CD4-positive, alpha-beta T cell treated with Interleukin-15 for 4 hours (primary cell): ENCODE results near the gene OR52J3.
"Not testable (repeated sequence)": the region's sequence is repeated elsewhere in the genome, so short reads cannot be mapped to it uniquely, and the experiment has no call there.

Source experiments
- DNase-seq: peaks from one replicate; pipeline ENCODE4 v3.0.0-alpha.2; 2020; ENCODE audit warnings: low spot score

The OR52J3 gene

GRCh38 chr11:5046226-5046625 lies at the start of gene OR52J3:
TSS of gene OR52J3 (plus strand) at chr11:5046526. CDS start at chr11:5046526, 0 bp downstream.
- no peak for DNase-seq

DNA sequence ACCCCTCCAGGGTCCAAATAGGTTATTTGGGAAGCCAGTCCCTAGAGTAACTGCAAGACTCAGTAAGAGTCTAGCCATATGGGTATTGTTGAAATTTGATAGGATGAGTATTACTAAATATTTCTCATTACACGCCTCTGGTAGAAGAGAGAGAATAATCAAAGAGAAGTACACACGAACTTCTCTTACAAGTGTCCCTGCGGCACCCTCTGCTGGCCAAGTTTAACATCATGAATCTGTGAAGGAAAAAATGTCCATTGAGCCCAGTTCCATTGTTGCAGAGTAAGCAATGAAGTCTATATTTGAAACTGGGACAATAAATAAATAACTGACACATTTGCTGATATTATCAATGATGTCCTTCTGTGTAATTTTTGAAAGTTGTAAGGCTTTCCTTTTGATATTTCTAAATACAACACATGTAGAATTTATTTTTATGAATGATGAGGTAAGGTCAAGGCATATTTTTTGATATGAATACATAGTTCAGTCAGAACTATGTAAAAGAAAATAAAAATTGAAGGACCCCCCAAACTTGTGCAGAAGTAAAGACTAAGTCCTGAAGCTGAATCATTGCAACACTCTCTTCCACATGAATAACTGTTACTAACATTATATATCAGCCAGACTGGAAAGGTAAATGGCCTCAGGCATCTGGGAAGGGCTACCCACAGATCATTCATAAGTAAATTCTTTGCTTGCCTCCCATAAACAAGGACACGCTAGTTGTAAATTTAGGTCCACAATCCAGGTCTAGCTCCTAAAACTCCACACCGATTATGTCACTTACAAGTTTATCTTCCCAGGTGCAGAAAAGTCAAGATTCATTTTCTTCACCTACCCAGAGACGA lies 41.7 kb upstream of the OR52J3 start:
- no peak for DNase-seq

DNA sequence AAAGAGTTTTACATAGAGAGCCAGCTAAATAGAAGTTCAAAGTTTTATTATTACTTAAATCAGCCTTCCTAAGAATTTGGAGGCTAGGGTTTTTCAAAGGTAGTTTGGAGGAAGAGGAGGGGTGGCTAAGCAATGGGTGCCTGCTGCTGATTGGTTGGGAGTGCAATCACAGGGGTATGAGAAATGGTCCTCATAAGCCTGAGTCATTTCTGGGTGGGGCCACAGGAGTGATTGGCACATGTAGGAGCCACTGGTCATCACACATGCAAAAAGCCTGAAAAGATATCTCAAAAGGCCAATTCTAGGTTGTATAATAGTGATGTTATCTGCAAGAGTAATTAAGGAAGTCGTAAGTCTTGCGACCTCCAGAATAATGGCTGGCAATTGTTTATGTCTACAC lies 38.8 kb upstream of the OR52J3 start:
- no peak for DNase-seq

DNA sequence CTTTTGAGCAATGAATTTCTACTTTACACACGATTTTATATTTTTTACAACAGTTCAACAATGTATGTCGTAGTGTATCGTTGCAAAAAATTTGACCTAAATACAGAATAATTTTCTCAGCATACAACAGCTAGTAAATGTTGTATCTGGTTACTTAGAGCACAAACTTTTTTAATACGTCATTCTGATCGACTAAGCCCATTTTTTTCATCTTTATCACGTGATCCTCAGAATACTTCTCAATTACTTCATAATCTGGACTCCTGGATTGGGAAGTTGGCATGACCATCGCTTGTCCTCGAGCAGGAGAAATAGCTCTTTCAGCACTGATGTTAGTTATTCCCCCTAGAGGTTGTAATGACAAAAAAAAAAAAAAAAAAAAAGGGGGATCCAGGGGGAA lies 35.1 kb upstream of the OR52J3 start:
- DNase-seq: no peak

- no peak for DNase-seq
These were observed 33.3 kb upstream of the OR52J3 start for GRCh38 chr11:5013012-5013411.

DNA sequence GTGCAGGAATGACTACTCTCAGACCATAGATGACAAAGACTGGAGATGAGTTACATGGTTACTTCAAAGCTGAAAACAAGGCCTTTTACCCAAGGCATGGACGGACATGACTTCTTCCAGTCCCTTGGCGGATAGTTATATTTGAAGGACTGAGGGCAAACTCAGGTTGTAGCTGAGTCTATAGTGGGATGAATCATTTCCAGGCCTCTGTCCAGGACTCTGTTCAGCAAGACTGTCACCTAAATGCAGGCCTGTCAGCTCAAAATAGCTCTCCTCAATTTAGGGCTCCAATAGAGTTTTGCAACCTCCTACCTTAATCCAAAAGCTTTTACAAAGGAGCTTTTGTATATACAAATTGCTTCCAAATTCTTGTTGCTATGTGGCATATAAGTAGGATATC lies 24.3 kb upstream of the OR52J3 start:
- DNase-seq: no peak

DNA sequence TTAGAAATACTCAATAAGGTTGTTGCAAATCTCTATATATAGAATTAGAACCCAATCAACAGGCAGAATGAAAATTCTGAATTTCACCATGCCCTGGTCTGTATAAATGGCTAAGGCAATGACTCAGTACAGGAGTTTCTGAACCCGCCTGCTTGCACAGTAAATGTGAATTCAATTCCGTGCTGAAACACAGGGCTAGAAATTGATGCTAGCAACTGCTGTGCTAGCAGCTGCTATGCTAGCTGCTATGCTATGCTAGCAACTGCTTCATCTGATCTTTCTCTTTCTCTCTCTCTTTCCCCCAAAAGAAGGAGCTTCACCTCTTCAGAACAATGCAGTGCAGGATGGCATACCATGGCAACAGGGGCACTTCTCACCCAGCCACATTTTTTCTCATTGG lies 9.7 kb upstream of the OR52J3 start:
- no peak for DNase-seq

DNA sequence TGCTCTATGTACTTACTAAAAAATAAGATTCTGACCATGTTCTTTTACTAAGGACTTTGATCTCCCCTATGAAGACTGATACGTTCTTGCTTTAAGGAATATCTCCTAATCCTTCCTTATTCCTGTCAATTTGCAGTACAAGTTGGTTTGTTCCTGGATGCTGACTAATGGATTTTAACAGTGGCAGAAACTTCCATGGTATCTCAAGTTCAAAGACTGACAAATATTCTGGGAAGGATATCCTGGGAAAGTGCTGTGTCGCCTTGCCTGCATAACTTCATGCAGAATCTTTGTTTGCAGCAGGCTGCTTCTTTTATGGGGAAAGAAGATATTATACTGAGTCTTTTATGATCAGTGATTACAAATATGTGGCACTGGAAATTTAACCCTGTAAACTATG lies 8.4 kb upstream of the OR52J3 start:
- DNase-seq: no peak

- no peak for DNase-seq
These were observed 8.0 kb upstream of the OR52J3 start for GRCh38 chr11:5038341-5038740.

DNA sequence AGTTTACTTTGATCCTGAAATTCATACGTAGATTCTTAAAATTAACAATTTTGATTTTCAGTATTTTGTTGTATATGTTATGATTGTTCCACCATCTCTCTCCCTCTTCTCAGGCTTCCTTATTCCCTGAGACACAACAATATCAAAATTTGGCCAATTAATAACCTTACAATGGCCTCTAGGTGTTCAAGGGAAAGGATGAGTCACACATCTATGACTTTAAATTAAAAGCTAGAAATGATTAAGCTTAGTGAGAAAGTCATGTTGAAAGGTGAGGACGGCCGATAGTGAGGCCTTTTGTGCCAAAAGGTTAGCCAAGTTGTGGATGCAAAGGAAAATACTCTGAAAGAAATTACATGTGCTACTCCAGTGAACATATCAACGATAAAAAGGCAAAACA lies 5.5 kb upstream of the OR52J3 start:
- DNase-seq: no peak

DNA sequence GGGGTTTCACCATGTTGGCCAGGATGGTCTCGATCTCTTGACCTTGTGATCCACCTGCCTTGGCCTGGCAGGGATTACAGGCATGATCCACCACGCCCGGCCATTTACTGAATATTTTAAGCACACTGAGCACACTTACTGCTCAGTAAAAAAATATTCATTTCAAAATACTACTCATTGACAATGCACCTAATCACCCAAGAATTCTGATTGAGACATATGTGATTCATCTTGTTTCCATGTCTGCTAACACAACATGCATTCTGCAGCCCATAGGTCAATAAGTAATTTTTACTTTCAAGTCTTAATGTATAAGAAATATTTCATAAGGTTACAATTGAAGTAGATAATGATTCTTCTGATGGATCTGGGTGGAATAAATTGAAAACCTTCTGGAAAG lies 4.2 kb upstream of the OR52J3 start:
- DNase-seq: no peak

DNA sequence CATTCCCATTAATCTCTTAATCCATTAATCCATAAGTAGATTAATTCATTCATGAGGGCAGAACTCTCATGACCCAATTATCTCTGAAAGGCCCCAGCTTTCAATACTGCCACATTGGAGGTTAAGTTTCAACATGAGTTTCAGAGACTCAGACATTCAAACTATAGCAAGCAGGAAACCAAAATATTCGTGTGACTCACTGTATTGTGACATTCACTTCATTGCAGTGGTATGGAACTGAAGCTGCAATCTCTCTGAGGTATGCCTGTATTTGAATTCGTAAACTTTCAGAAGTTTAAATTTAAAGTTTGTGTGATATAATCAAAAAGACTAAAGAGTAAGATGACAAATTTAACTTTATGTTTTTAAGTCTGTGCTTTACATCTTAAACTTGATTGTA lies 2.9 kb upstream of the OR52J3 start:
- DNase-seq: no peak

DNA sequence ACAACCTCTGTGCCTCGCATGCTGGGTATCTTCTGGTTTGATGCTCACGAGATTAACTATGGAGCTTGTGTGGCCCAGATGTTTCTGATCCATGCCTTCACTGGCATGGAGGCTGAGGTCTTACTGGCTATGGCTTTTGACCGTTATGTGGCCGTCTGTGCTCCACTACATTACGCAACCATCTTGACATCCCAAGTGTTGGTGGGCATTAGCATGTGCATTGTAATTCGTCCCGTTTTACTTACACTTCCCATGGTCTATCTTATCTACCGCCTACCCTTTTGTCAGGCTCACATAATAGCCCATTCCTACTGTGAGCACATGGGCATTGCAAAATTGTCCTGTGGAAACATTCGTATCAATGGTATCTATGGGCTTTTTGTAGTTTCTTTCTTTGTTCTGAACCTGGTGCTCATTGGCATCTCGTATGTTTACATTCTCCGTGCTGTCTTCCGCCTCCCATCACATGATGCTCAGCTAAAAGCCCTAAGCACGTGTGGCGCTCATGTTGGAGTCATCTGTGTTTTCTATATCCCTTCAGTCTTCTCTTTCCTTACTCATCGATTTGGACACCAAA lies 516 bp downstream of the OR52J3 start:
- DNase-seq: no peak

GRCh38 chr11:5058679-5059078 lies 12.4 kb downstream of the OR52J3 start:
- DNase-seq: not testable (repeated sequence)

- DNase-seq: no peak
These were observed 13.1 kb downstream of the OR52J3 start, which contains the start of gene OR52E2 for GRCh38 chr11:5059391-5059790. TSS of gene OR52E2 (minus strand) at chr11:5059627. CDS start at chr11:5059627, 0 bp downstream.

DNA sequence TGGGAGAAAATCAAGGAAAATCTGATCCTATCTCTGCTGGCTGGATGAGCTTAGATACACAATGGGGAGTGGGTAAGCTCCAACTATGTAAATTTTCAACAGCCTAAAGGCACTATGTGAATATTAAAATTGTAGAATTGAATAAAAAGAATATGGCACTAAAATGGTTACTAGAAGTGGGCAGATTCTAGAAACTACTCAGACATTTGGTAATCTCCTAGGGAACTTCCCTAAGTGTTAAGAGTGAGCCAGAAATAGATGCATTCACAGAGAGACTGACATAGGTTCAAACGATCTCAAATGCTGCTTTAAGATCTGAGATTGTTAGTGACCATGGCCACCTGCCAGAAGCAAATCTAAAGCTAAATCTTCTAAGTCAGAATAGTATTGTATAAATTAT lies 18.7 kb downstream of the OR52J3 start:
- no peak for DNase-seq

GRCh38 chr11:5069272-5069671 lies 22.9 kb downstream of the OR52J3 start, which contains the start of gene OR52E1:
TSS of gene OR52E1 (plus strand) at chr11:5069572.
- no peak for DNase-seq

GRCh38 chr11:5071799-5072198 lies 25.5 kb downstream of the OR52J3 start:
- DNase-seq: no peak

- no peak for DNase-seq
These were observed 35.1 kb downstream of the OR52J3 start for GRCh38 chr11:5081405-5081804.

- DNase-seq: no peak
These were observed 37.3 kb downstream of the OR52J3 start for GRCh38 chr11:5083602-5084001.

- no peak for DNase-seq
These were observed 42.2 kb downstream of the OR52J3 start for GRCh38 chr11:5088556-5088955.

- DNase-seq: no peak
These were observed 44.3 kb downstream of the OR52J3 start for GRCh38 chr11:5090668-5091067.

- DNase-seq: no peak
These were observed 46.7 kb downstream of the OR52J3 start for GRCh38 chr11:5092821-5093585.
